Suprapubic skin (tissue), 3 donors: ENCODE results near the gene AJAP1.

Source experiments
- CTCF ChIP-seq, 2 donors: fragments of 200-600 bp in 1 of 2; fragments of 450-650 bp in 1 of 2; sonication (generic) in 1 of 2; IDR thresholded peaks; one replicate each; pipeline ENCODE4 v1.5.1; 2016 to 2019; ENCODE audit warnings: antibody characterized with exemption in 2 of 2, mild to moderate bottlenecking in 1 of 2, moderate library complexity in 1 of 2
- POLR2AphosphoS5 ChIP-seq, 3 donors: sonication (generic); formaldehyde crosslinking; IDR thresholded peaks; one replicate each; pipeline ENCODE4 v1.6.1; 2017; ENCODE audit warnings: antibody characterized with exemption in 3 of 3

GRCh38 chr1:4743978-4744750 lies 89.8 kb downstream of the AJAP1 start:
- TF ChIP-seq CTCF (IDR thresholded peaks at IDR 0.05) (no peak), POLR2AphosphoS5 (IDR thresholded peaks at IDR 0.05) (no peak)
